HS-5 (cell line): ENCODE results near the gene KLK8.
"Not testable (repeated sequence)": the region's sequence is repeated elsewhere in the genome, so short reads cannot be mapped to it uniquely, and the experiment has no call there.

Experiments
- DNase-seq: peaks from one replicate; pipeline ENCODE4 v3.0.0-alpha.2; 2012; ENCODE audit warnings: low read depth

The KLK8 gene

GRCh38 chr19:50982186-50982585 is 19.2 kb downstream of the KLK8 start:
- no peak for DNase-seq

GRCh38 chr19:50981587-50982146 is 19.7 kb downstream of the KLK8 start:
- no peak for DNase-seq

DNA sequence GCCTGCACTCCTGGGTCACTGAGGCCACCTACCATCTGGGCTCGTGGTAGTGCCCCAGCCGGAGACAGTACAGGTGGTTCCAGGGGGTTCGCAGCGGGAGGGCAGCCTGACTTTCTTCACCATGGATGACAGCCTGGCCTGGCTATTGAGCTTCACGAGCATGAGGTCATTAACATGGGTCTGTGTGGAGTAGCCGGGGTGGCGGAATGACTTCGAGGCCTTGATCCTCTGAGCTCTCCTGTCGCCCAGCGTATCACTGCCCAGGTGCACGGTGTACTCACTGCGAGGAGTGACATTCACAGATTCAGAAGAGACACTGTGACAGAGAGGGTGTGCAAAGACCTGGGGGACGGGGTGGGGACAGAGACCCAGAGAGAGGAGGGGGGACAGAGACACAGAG is 21.2 kb downstream of the KLK8 start:
- no peak for DNase-seq

DNA sequence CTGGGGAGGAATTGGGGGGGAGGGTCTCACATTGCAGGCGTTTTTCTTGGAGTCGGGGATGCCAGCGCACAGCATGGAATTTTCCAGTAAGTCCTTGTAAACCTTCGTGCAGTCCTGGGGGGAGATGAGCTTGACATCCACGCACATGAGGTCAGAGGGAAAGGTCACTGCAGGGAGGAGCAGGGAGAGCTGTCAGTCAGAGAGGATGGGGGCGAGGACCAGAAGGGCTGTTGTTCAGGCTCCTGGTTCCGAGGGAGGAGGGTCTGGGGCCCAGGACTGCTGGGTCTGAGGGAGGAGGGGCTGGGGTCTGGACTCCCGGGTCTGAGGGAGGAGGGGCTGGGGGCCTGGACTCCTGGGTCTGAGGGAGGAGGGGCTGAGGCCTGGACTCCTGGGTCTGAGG is 21.6 kb downstream of the KLK8 start:
- no peak for DNase-seq

- DNase-seq = no peak
Observed at GRCh38 chr19:50978772-50979390, 22.5 kb downstream of the KLK8 start.

- no peak for DNase-seq
Observed at GRCh38 chr19:50977626-50978025, 23.8 kb downstream of the KLK8 start.

GRCh38 chr19:50975766-50976165 is 25.6 kb downstream of the KLK8 start:
- no peak for DNase-seq

GRCh38 chr19:50974702-50975556 is 26.5 kb downstream of the KLK8 start:
- DNase-seq = no peak

DNA sequence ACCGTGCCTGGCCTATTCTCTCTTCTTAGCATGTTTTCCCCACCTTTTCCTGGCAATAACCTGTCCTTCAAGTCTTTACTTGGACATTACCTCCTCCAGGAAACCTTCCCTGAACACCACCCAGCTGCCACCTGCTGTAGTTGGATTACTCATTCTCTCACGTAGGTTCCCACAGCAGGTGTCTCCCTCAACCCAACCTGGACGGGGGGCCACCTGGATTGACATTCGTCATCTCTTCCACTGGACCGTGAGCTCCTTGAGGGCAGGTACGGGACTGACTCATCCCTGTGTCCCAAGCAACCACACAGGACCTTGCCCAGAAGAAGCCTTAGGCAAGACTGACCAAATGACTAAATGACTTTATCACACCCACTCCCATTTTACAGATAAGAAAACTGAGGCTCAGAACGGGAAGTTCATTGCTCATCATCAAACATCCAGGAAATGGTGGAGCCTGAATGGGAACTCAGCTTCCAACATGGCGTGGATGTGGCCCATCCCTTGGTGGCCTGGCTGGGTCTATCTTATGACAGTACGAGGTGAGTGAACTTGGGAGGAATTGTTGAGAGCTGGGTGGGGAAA is 28.5 kb downstream of the KLK8 start:
- DNase-seq = no peak

- DNase-seq = not testable (repeated sequence)
Observed at GRCh38 chr19:50969810-50970209, 31.6 kb downstream of the KLK8 start.

DNA sequence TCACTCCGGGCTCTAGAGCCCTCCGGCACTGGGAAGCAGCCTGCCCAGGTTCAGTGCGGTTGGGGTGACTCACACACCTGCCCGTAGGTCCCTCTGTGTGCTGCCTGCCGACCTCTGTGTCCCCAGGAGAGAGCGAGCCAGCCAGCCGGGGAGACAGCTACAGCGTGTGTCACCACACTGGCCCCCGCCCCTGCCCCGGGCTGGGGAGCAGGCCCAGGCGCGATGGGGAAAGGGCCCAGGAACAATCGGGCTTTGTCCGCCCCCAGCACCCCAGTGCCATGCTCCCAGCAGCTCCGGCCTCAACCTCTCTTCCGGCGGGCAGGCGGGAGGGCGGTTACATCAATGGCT is 32.0 kb downstream of the KLK8 start, which contains the start of gene KLK6:
TSS of gene KLK6 (minus strand) at position 179 of the 348 bp plus-strand sequence. CDS start 1,487 bp downstream, outside the sequence.
- DNase-seq = no peak

DNA sequence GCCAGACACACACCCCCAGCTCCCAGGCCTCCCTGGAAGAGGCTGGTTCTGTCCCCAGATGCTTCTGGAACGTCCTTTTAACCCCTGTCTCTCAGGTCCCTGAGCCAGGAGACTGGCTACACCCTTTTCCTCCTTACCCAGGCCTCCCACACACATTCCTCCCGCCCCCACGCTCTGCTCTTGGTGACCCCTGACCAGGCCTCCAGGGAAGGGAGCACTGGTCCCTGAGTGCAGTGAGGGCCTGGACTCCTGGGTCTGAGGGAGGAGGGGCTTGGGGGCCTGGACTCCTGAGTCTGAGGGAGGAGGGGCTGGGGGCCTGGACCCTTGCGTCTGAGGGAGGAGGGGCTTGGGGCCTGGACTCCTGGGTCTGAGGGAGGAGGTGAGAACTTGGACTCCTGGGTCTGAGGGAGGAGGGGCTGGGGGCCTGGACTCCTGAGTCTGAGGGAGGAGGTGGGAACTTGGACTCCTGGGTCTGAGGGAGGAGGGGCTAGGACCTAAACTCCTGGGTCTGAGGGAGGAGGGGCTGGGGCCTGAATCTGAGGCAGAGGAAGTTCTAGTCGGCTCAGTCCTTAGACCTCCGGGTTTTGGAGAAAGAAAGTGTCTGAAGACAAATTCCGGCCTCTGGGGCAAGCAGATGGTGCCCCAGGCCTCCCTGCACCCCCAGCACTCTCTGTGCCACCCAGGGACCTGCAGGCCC is 32.5 kb downstream of the KLK8 start:
- DNase-seq = no peak

DNA sequence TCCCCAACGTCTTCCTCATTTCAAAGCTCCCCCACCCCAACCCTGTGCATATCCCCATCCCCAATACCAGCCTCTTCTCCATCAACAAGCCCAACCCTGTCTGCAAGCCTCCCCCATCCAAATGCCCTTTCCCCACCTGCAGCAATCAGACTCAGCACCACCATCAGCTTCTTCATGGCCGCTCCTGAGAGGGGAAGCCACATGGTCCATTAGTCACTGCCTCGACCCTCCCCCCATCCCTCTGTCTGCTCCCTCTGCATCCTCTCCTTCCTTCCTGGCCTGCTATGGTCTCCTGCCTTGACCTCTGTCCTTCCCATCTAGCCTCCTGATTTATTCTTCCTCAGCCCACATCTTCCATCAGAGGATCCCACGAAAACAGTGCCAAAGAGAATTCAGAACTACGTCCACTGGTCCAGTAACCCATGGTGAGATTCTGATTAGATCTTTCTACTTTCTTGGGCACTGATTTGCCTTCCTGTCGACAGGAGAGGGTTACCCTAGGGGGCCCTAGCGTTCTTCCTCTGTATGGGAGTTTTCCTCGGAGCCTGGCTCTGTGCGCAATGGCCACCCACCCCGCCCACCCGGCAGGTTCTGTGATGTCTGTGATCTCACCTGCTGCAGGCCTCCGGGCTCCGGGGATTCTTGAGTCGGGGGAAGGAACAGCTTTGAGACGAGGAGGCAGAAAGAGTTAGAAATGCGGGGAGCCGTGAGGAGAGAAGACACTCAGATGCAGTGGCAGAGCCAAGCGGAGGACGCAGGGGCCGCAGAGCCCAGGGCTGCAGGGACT is 33.3 kb downstream of the KLK8 start:
- DNase-seq = no peak

- no peak for DNase-seq
Observed at GRCh38 chr19:50964266-50964665, 37.1 kb downstream of the KLK8 start.

DNA sequence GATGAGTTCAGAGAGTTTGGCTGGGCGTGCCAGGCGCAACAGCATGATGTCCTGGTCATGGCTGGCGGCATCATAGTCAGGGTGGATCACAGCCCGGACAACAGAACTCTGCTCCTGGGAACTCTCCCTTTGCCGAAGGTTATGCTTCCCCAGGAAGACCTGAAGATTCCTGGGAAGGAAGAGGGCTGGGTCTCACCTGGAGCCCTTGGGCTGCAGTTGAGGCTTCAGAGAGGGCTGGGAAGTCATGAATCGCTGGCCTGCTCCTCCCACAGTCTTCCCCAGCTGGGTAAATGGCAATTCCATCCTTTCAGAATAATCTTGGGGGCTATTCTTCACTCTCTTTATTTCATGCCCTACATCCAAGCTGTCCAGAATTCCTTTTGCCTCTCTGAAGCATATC is 38.0 kb downstream of the KLK8 start:
- no peak for DNase-seq

DNA sequence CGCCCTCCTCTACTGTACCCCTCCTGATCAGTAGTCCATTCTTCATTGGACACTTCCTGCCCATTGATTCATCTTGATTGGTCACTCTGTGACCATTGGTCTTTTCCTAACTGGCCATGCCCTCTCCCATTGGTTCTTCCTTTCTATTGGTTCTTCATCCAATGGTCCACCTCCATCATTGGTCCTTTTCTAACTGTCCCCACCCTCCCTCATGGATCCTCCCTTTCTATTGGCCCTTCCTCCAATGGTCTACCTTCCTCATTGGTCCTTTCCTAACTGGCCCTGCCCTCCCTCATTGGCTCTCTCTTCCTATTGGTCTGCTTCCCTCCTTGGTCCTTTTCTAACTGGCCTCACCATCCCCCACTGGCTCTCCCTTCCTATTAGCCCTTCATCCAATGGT is 39.2 kb downstream of the KLK8 start:
- no peak for DNase-seq

DNA sequence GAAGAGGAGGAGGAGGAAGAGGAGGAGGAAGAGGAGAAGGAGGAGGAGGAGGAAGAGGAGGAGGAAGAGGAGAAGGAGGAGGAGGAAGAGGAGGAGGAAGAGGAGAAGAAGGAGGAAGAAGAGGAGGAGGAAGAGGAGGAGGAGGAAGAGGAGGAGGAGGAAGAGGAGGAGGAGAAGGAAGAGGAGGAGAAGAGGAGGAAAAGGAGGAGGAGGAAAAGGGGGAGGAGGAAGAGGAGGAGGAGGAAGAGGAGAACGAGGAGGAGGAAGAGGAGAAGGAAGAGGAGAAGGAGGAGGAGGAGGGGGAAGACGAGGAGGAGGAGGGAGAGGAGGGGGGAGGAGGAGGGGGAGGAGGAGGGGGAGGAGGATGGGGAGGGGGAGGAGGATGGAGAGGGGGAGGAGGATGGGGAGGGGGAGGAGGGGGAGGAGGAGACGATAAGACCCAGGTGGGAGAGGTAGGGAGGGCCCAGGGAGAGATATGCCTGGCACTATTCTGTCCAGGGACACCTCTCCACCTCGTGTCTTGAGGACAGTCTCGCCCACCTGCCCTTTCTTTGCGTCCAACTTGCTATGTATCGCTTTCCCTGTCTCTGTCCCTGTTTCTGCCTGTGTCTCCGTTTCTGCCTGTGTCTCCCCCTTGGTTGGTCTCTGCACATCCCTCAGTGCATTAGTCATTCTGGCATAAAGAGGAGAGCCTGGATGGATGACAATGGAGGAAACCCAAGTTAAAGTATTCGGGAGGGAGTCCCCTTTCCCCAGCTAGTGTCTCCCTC is 41.5 kb downstream of the KLK8 start:
- DNase-seq = no peak

DNA sequence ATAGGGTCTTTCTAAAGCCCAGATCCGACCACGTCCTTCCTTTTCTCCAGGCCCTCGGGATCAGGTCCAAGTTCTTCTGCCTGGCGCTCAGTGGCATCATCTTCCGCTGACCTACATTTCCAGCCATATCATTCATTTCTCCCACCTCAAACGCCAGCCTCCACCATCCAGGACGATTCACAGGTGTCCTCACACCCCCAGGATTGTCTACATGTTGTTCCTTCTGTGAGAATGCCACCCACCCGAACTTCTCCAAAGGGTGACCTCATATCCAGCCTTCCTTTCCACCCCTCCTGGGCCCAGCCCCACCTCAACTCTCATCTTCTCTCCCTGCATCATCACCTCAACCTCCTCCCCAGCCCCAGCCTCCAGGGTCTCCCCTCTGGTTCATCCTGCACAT is 43.8 kb downstream of the KLK8 start:
- no peak for DNase-seq

DNA sequence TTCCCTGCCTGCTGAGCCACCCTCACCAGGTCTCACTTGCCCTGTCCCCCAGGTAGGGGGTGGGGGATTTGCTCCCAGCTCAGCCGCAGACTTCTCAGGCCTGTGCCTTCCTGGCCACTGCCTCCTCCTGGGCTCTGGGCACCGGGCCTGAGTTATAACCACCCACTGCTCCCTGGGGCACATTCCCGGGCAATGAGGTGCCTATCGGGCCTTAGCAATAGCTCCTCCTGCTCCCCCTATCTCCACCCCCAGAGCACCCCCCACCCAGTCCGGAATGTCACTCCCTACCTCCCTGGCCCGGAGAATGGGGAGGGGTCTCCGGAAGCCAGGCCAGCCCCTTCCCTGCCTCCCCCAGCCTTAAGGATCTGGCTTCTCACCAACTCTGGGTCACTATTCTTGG is 48.5 kb downstream of the KLK8 start, which contains the start of gene KLK5:
TSS of gene KLK5 (minus strand) at position 129 of the 400 bp plus-strand sequence. CDS start 381 bp downstream, outside the sequence.
- no peak for DNase-seq

GRCh38 chr19:50949861-50950260 is 51.5 kb downstream of the KLK8 start:
- DNase-seq = no peak

GRCh38 chr19:50947123-50947522 is 54.3 kb downstream of the KLK8 start:
- DNase-seq = no peak
